GM12864 (cell line): ENCODE data around the gene ING5.

ENCODE experiments used
- DNase-seq: peaks from one replicate; pipeline ENCODE4 v3.0.0-alpha.2; 2011; ENCODE audit warnings: low read depth
- H3K4me3 ChIP-seq: 2 replicates; pipeline ENCODE4 v1.5.1; 2011; ENCODE audit warnings: mild to moderate bottlenecking, low read depth, low read length, control low read depth
- CTCF ChIP-seq: IDR thresholded peaks from 2 replicates; pipeline ENCODE4 v1.5.1; 2011; ENCODE audit warnings: low read depth, mild to moderate bottlenecking, moderate library complexity, low read length, control low read depth, inconsistent platforms; ENCODE audit errors: missing control alignments

ING5 gene

GRCh38 chr2:241678784-241679540, 22.9 kb upstream of the ING5 start:
- no peak for DNase-seq
- H3K4me3 ChIP-seq = no peak overlapping the region
- TF ChIP-seq CTCF = no peak

GRCh38 chr2:241680044-241680443, 21.8 kb upstream of the ING5 start:
- H3K4me3 ChIP-seq = no peak overlapping the region
- no peak for DNase-seq
- TF ChIP-seq CTCF = no peak

- no peak for DNase-seq
- no peak for TF ChIP-seq CTCF
- no peak overlapping the region for H3K4me3 ChIP-seq
These were observed 20.8 kb upstream of the ING5 start for GRCh38 chr2:241680827-241681599.

- TF ChIP-seq CTCF = no peak
- DNase-seq = no peak
- H3K4me3 ChIP-seq = peak overlapping the region; percentile 80
These were observed 15.6 kb upstream of the ING5 start for GRCh38 chr2:241686324-241686649.

GRCh38 chr2:241686650-241687425, 15.0 kb upstream of the ING5 start, which contains the start of gene DTYMK:
Gene DTYMK (minus strand): TSS chr2:241686815. CDS start chr2:241686783, 32 bp downstream.
- H3K4me3 ChIP-seq = peak within 1 kb of the TSS; percentile 80
- TF ChIP-seq CTCF = no peak
- peak; percentile 71 for DNase-seq

GRCh38 chr2:241689306-241689705, 12.5 kb upstream of the ING5 start:
- no peak for TF ChIP-seq CTCF
- no peak overlapping the region for H3K4me3 ChIP-seq
- DNase-seq = no peak
